Measurements from ENCODE around the gene TRNAU1AP.
A peak's percentile ranks its signal among the peaks of the same experiment; 100 is the strongest.
"Not testable (repeated sequence)": the region's sequence is repeated elsewhere in the genome, so short reads cannot be mapped to it uniquely, and the experiment has no call there.

Gene TRNAU1AP

GRCh38 chr1:28578696-28579218 lies 25.9 kb downstream of the TRNAU1AP start:
- no peak for DNase-seq

DNA sequence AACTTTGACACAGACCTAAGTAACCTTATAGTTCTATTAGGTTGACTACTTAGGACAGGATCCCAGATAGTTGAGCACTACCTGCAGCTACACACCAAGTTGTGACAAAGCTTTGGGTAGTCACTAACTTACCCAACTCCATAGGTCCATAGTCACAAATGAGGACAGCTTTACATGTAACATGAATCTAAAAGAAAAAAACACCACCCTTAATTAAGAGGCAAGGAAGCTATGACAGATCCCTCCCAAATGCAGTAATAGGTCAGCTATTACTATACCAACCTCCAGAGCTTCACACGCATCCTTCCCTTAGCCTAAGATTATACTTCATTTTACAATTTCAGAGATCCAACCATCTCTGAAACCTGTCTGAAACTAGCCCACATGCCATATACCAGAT lies 26.5 kb downstream of the TRNAU1AP start:
- DNase-seq = no peak

DNA sequence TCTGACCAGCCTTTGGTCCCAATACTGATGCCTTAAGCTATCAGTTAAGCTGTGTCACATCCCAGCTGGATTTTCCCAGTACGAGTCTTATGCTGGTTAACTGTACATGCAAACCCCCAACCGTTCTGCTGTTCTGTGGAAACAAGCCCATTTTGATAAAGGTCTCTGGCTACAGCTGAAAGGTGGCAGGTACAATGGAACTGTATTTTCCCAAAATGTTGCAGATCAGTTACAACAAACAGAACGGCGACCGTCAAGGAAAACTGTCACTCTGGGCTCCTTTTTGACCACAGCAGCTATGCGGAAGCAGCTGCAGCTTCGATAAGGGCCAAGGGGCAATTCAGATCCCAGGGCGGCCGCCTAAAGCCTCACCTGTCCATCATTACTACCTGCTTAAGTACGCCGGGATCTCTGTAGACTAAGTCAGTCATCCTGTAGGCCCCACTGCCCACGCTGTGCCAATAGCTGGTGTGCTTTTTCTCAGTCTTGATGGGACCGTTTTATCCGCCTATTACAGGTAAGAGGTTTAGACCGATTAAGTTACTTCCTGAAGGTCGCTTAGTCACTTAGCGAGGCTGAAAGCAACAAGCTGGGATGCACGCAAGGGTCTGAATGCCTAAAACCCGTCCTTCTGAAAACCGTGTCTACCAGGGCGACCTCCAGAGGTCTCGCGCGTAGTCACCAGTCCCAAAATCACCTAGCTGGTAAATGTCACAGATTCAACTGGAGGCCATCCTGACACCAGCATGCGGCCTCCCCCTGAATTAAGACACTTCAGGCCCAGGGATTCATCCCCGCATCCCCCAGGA lies 28.0 kb downstream of the TRNAU1AP start:
- DNase-seq = peak in 1 of 2 donors; percentile 30

DNA sequence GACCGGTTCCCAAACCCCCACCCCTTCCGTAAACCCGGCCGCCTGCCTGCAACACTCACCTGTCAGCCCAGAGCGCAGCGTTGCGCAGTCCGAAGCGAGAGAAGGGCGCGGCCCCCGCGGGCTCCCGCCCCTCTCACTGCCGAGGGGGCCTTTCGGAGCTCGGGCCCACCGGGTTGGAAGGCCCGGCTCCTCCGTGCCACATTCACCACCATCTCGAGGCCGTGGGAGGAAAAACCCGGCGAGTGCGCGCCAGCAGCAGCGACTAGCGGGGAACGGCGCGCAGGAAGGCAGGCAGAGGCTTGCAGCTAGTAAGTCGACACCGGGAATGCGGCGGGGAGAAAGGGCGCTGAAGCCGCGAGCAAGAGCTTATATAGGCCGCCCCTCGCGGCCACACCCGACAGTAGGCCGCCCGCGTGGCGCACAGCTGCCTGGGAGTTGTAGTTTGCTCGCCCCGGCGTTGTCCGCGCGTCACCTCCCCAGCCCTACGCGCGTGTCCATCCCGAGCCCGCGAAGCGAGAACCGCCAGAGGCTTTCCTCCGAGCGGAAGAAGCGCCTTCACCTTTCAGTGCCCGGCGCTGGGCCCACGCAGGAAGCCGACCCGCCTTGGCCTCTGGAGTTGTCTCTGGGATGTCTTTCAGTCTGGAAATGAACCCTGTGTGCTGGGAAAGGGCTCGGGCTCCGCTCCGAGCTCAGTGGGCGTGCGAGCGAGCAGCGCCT lies 28.8 kb downstream of the TRNAU1AP start:
- peak; percentile 91 to 93 for DNase-seq

DNA sequence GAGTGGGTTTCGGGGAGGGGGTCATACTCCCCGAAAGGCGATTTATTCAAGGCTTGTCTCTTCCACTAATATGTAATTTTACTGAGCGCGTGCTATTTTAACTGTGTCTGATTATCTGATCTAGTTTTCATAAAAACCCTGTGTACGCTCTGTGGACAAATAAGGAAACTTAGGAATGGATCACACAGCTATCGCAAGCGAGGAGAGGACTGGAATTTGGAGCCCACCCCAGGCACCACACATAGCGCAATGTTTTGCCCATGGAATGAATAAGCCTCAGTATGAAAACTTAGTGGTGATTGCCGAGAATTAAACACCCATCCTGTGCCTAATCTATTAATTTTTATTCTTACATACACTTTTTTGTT lies 29.3 kb downstream of the TRNAU1AP start:
- no peak for DNase-seq

GRCh38 chr1:28586585-28587391 lies 33.9 kb downstream of the TRNAU1AP start:
- DNase-seq = not testable (repeated sequence)

DNA sequence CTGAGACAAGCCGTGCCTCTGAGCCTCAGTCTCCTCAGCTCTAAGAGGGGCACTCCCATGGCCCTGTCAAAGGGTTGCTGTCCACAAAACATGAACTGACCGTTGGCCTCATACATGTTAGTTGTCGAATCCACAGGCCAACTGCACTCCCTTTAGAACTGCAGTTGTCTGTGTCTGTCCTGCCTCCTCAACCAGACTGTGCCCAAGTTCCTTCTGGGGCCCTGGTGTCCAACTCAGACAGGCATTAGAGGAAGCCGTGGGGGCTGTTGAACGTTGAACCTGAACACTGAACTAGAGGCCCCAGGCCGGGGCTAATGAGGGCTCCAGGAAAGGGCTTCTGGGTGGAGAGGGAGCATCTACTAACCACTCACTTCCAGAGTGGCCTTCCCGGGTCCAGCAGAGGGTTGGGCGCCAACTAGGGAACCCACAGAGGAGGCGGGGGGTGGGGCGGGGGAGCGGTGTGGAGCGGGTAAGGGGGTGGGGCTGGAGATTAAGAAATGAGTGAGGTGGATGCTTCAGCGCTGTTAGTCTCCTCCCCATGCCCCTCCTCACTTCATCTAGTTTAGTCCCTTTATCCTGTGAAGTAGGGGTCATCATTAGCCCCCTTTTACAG lies 38.9 kb downstream of the TRNAU1AP start, which contains the start of gene RAB42:
Gene RAB42, plus strand, starts transcription at position 558 of the 613 bp plus-strand sequence. CDS start 247 bp downstream, outside the sequence.
- no peak for DNase-seq

GRCh38 chr1:28592321-28593071 lies 39.6 kb downstream of the TRNAU1AP start:
- DNase-seq = no peak

DNA sequence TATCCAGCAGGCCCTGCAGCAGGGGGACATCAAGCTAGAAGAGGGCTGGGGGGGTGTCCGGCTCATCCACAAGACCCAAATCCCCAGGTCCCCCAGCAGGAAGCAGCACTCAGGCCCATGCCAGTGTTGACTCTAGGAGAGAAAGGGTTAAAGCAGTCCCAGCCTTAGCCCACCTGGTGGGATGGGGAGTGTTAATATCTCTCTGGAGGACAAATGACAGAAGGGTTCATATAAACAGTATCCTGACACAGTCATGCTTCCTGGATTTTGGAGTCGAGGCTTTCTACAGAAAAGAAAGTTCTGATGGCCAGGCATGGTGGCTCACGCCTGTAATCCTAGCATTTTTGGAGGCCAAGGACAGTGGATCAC lies 41.1 kb downstream of the TRNAU1AP start:
- DNase-seq = not testable (repeated sequence)

- not testable (repeated sequence) for DNase-seq
Observed at GRCh38 chr1:28594686-28595411, 42.0 kb downstream of the TRNAU1AP start.

DNA sequence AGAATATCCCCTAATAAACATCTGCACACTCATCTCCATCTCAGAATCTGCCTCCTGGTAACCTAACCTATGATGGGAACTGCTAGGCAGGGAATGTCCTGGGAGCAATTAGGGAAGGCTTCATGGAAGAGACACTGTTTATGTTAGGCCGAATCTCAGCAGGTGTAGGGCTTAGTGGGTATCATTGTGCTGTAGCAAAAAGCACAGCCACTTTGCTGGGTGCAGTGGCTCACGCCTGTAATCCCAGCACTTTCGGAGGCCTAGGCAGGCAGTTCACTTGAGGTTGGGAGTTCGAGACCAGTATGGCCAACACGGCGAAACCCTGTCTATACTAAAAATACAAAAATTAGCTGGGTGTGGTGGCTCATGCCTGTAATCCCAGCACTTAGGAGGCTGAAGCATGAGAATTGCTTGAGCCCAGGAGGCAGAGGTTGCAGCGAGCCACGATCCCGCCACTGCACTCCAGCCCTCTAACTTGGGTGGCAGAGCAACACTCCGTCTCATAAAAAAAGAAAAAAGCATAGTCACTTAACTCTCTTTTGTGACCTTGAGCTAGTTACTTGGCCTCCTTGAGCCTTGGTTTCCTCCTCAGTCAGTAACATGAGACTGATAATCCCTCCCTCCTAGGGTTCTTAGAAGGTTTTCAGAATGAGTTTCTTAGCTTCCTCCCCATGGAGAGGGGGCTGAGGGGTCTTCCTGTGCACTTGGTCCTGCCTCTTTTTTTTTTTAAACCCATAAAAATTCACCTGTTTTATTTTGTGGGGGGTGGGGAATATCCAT lies 42.7 kb downstream of the TRNAU1AP start:
- DNase-seq = no peak

DNA sequence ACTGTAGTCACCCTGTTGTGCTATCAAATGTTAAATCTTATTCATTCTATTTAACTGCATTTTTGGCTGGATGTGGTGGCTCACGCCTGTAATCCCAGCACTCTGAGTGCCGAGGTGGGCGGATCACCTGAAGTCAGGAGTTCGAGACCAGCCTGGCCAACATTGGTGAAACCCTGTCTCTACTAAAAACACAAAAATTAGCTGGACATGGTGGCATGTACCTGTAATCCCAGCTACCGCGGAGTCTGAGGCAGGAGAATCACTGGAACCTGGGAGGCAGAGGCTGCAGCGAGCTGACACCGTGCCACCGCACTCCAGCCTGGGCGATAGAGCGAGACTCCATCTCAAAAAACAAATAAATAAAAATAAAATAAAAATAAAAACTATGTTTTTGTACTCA lies 43.4 kb downstream of the TRNAU1AP start:
- not testable (repeated sequence) for DNase-seq

DNA sequence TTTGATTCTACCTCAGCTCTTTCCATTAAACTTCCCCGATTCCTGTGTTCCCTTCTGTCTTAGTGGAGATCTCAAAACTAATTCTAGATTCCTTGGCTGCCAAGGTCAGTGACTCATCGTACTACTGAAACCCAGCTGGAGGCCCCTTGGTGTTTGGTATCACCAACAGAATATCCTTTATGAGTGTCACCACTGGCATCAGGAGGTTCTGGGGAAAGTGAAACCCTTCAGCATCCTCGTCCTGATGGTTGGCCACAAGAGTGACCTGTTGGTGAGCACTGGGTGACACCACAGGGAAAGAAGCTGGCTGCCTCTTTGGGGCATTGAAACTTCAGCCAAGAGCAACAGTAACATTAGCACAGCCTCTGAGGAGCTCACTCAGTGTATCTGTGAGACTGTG lies 48.8 kb downstream of the TRNAU1AP start:
- no peak for DNase-seq

GRCh38 chr1:28602536-28603439 lies 49.9 kb downstream of the TRNAU1AP start:
- DNase-seq = peak in 1 of 2 donors; percentile 42

GRCh38 chr1:28604411-28604810 lies 51.5 kb downstream of the TRNAU1AP start:
- DNase-seq = no peak

DNA sequence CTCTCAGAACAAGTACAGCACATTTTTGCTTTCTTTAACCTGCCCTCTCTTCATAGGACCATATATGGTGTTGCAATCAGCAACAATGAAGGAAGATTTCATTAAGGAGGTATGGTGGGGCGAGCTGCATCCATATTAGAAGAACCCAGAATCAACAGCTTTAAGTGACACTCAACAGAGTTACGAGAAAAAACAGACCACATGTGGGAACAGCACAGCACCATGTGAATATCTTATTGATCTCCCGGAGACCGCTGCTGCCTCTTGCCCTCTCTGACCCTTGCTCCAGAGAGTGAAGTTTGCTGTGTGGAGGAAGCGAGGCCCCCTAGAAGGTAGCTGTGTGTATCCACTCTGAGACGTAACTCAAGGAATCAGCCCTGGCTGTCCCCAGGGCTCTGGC lies 52.1 kb downstream of the TRNAU1AP start:
- no peak for DNase-seq

- DNase-seq = no peak
Observed at GRCh38 chr1:28606771-28607170, 53.9 kb downstream of the TRNAU1AP start.

DNA sequence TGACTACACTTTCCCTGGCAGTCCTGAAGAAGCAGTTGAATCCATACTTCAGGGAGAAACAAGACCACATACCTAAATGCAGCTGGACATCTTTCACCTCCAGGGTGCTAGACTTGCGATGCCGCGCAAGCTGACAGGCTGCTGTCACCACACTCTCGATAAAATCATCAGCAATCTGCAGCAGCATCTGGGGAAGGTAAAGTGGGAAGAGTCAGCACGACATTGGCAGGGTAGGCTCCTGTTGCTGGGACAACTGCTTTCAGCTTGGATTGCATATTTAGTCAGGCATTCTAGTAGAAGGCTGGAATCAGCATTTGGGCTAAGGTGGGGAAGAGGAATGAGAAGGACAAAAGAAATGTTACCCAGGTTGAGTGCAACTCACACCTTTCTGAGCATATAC lies 60.3 kb downstream of the TRNAU1AP start:
- no peak for DNase-seq

Measured in bone marrow (tissue), 2 donors.